HG03469 (cell line): Measurements from ENCODE around the gene SMARCA4.
"Not testable (repeated sequence)": the region's sequence is repeated elsewhere in the genome, so short reads cannot be mapped to it uniquely, and the experiment has no call there.

Experiments used
- ATAC-seq: cut with Tn5 transposase; IDR thresholded peaks from one replicate; pipeline ENCODE4 v1.9.1; 2021; ENCODE audit warnings: mild to moderate bottlenecking, moderate library complexity, moderate number of reproducible peaks; ENCODE audit not compliant: unreplicated experiment

The SMARCA4 gene

DNA sequence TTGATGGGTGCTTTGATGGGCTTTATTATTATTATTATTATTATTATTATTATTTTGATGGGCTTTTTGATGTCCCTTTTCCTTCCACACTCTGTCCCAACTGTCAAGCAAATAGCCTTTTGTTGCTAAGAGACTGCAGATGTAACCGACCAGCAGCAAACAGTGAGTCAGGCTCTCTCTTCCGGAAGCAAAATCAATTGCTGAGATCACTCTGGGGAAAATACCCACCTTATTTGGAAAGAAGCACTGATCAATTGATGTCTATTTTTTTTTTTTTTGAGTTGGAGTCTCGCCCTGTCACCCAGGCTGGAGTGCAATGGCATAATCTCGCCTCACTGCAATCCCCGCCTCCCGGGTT is 131.3 kb downstream of the SMARCA4 start:
- ATAC-seq, result no peak

- no peak for ATAC-seq
These were observed 132.9 kb downstream of the SMARCA4 start for GRCh38 chr19:11093689-11094238.

DNA sequence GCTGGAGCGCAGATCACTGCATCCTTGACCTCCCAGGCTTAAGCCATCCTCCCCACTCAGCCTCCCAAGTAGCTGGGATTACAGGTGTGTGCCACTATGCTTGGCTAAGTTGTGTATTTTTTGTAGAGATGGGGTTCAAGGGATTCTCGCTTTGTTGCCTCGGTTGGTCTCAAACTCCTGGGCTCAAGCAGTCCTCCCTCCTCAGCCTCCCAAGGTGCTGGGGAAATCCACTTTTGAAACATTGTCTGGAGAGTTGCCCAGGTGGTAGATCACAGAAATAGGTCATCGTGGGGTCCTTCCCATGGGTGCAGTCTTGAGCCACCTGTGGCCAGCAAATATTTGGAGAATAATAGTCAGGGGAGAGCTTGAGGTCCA is 133.7 kb downstream of the SMARCA4 start:
- no peak for ATAC-seq

DNA sequence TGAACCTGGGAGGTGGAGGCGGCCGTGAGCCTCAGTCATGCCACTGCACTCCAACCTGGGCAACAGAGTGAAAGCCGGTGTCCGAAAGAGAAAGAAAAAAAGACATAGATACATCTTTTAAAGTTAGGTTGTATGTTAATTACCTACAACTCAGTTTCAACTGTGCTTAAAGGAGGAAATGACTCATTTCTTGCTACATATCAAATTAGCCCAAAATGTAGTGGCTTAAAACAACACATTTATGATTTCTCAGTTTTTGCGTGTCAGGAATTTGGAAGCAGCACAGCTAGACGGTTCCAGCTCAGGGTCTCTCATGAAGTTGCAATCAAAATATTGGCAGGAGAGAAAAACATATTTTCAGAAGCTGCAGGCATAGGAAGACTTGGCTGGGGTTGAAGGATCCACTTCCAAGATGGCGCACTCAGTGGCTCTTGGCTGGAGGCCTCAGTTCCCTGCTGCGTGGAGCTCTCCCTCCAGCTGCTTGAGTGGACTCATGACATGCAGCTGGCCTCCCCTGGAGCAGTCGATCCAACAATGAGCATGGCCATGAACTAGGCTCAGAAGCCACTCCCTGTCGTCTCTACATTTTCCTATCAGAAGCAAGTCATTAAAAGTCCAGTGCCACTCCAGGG is 135.5 kb downstream of the SMARCA4 start:
- no peak for ATAC-seq

DNA sequence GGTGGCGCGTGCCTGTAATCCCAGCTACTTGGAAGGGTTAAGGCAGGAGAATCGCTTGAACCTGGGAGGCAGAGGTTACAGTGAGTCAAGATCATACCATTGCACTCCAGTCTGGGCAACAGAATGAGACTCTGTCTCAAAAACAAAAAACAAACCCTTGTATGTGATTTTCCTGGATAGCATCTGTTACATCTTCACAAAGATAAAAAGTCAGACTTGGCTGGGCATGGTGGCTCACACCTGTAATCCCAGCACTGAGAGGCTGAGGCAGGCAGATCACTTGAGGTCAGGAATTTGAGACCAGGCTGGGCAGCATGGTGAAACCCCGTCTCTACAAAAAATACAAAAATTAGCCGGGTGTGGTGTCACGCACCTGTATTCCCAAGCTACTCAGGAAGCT is 136.5 kb downstream of the SMARCA4 start:
- not testable (repeated sequence) for ATAC-seq

DNA sequence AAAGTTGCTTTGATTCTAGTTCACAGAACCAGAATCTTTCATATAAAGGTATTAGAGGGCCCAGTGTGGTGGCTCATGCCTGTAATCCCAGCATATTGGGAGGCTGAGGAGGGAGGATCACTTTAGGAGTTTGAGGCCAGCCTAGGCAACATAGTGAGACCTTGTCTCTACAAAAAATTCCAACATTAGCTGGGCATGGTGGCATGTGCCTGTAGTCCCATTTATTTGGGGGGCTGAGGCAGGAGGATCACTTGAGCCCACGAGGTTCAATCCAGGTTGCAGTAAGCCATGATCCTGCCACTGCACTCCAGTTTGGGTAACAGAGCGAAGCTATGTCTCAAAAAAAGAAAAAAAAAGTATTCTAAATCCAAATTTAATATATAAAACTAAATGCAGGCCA is 137.5 kb downstream of the SMARCA4 start:
- no peak for ATAC-seq

GRCh38 chr19:11098861-11099260 is 138.0 kb downstream of the SMARCA4 start:
- ATAC-seq, result no peak

GRCh38 chr19:11100049-11100448 is 139.2 kb downstream of the SMARCA4 start:
- ATAC-seq, result no peak

- no peak for ATAC-seq
These were observed 140.2 kb downstream of the SMARCA4 start for GRCh38 chr19:11101057-11101456.

DNA sequence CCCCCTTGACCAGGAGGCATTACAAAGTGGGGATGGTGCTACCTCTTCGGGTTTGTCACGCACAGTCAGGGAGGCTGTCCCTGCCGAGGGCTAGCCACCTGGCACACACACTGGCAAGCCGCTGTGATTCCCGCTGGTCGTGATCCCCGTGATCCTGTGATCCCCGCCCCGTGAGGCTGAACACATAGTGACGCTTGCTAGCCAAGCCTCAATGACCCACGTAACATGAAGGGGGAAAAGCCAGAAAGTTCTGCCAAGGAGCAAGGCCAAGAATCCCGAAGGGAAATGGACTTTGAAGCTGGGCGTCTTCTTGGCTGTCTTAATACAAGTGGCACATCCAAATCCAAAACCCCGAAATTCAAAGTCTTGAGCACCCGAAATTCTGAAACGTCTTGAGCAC is 142.1 kb downstream of the SMARCA4 start:
- no peak for ATAC-seq

- not testable (repeated sequence) for ATAC-seq
These were observed 142.8 kb downstream of the SMARCA4 start for GRCh38 chr19:11103667-11104066.

DNA sequence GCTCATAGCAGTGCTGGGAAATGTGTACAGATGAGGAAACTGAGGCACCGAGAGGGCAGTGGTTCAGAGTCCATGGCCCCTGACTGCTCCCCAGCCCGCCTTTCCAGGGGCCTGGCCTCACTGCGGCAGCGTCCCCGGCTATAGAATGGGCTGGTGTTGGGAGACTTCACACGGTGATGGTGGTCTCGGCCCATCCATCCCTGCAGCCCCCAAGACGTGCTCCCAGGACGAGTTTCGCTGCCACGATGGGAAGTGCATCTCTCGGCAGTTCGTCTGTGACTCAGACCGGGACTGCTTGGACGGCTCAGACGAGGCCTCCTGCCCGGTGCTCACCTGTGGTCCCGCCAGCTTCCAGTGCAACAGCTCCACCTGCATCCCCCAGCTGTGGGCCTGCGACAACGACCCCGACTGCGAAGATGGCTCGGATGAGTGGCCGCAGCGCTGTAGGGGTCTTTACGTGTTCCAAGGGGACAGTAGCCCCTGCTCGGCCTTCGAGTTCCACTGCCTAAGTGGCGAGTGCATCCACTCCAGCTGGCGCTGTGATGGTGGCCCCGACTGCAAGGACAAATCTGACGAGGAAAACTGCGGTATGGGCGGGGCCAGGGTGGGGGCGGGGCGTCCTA is 144.3 kb downstream of the SMARCA4 start:
- no peak for ATAC-seq

GRCh38 chr19:11106477-11106876 is 145.6 kb downstream of the SMARCA4 start:
- no peak for ATAC-seq

DNA sequence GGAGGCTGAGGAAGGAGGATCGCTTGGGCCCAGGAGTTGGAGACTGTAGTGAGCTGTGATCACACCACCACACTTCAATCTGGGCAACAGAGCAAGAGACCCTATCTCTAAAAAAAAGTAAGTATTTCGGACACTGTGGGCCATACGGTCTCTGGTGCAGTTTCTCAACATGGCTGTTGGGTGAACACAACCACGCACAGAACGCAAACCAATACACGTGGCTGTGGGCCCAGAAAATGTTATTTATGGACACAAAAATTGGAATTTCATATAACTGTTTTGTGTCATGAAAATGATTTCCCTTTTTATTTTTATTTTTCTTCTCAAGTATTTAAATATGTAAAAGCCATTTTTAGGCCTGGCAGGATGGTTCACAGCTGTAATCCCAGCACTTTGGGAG is 147.9 kb downstream of the SMARCA4 start:
- ATAC-seq, result no peak

- no peak for ATAC-seq
These were observed 150.4 kb downstream of the SMARCA4 start for GRCh38 chr19:11111117-11111770.

DNA sequence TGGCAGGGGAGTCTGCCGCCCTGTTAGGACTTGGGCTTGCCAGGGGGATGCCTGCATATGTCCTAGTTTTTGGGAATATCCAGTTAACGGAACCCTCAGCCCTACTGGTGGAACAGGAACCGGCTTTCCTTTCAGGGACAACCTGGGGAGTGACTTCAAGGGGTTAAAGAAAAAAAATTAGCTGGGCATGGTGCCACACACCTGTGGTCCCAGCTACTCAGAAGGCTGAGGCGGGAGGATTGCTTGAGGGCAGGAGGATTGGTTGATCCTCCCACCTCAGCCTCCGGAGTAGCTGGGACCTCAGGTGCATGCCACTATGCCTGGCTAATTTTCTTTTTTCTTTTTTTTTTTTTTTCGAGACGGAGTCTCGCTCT is 150.9 kb downstream of the SMARCA4 start:
- ATAC-seq, result no peak
